Neural progenitor cell (in vitro differentiated cells): ENCODE data around the gene ALDH1B1. TPM values are rescaled to one million over a fixed set of nuclear protein-coding genes. Genes with fewer than 3 reads are reported as not detected.

Source experiments
- DNase-seq: peaks from one replicate; pipeline ENCODE4 v3.0.0-alpha.2; 2016; ENCODE audit warnings: low spot score
- H2AFZ ChIP-seq: fragments of 200-600 bp; sonication (generic); replicated peaks from 2 replicates; pipeline ENCODE4 v1.6.1; 2016; ENCODE audit warnings: antibody characterized with exemption
- H3F3A ChIP-seq: fragments of 200-600 bp; sonication (generic); 2 replicates; pipeline ENCODE4 v1.6.1; 2016; ENCODE audit warnings: antibody characterized with exemption, low read depth
- H3K27ac ChIP-seq: fragments of 200-600 bp; sonication (generic); 2 replicates; pipeline ENCODE4 v1.5.1; 2016; ENCODE audit warnings: mild to moderate bottlenecking
- H3K27me3 ChIP-seq: fragments of 200-600 bp; sonication (generic); 2 replicates; pipeline ENCODE4 v1.6.1; 2016; ENCODE audit warnings: mild to moderate bottlenecking, moderate library complexity
- H3K36me3 ChIP-seq: fragments of 200-600 bp; sonication (generic); 2 replicates; pipeline ENCODE4 v1.5.1; 2016
- H3K4me1 ChIP-seq: fragments of 200-600 bp; sonication (generic); 2 replicates; pipeline ENCODE4 v1.6.1; 2016; ENCODE audit warnings: mixed run types
- H3K4me2 ChIP-seq: fragments of 200-600 bp; sonication (generic); 2 replicates; pipeline ENCODE4 v1.6.1; 2016
- H3K4me3 ChIP-seq: fragments of 200-600 bp; sonication (generic); 2 replicates; pipeline ENCODE4 v1.5.1; 2016
- H3K79me2 ChIP-seq: fragments of 200-600 bp; sonication (generic); 2 replicates; pipeline ENCODE4 v1.6.1; 2016; ENCODE audit warnings: low read depth
- H3K9ac ChIP-seq: fragments of 200-600 bp; sonication (generic); 2 replicates; pipeline ENCODE4 v1.6.1; 2016
- H3K9me3 ChIP-seq: fragments of 200-600 bp; sonication (generic); 2 replicates; pipeline ENCODE4 v1.5.1; 2016; ENCODE audit warnings: low read depth
- H4K20me1 ChIP-seq: fragments of 200-600 bp; sonication (generic); 2 replicates; pipeline ENCODE4 v1.6.1; 2016; ENCODE audit warnings: low read depth
- H3K27ac Mint-ChIP-seq: 3 replicates; pipeline ENCODE4 v1.8.0; 2021; ENCODE audit warnings: mixed read lengths
- H3K27me3 Mint-ChIP-seq: 2 replicates; pipeline ENCODE4 v1.8.0; 2022; ENCODE audit warnings: low read depth, mild to moderate bottlenecking, inconsistent platforms, moderate library complexity, mixed read lengths; ENCODE audit not compliant: insufficient read depth
- H3K36me3 Mint-ChIP-seq: 3 replicates; pipeline ENCODE4 v1.8.0; 2021; ENCODE audit warnings: mixed read lengths
- H3K4me1 Mint-ChIP-seq: 3 replicates; pipeline ENCODE4 v1.8.0; 2021; ENCODE audit warnings: mixed read lengths
- H3K4me3 Mint-ChIP-seq: 3 replicates; pipeline ENCODE4 v1.8.0; 2021; ENCODE audit warnings: mild to moderate bottlenecking, moderate library complexity, mixed read lengths
- H3K9me3 Mint-ChIP-seq: 3 replicates; pipeline ENCODE4 v1.8.0; 2020; ENCODE audit warnings: mixed read lengths
- CTCF ChIP-seq: fragments of 200-600 bp; sonication (generic); IDR thresholded peaks from 2 replicates; pipeline ENCODE4 v1.5.1; 2017; ENCODE audit warnings: antibody characterized with exemption, mild to moderate bottlenecking
- EZH2 ChIP-seq: fragments of 200-600 bp; sonication (generic); IDR thresholded peaks from 2 replicates; pipeline ENCODE4 v1.6.1; 2017; ENCODE audit warnings: antibody characterized with exemption, mild to moderate bottlenecking, moderate library complexity
- EZH2phosphoT487 ChIP-seq: fragments of 200-600 bp; sonication (generic); IDR thresholded peaks from 2 replicates; pipeline ENCODE4 v1.6.1; 2017; ENCODE audit warnings: antibody characterized with exemption
- total RNA-seq: library from RNA; depleted of rRNA; stranded (reverse); fragments of >200 nt; gene quantifications from 2 replicates; pipeline ENCODE4 v1.2.3, GENCODE V29; 2015; ENCODE audit warnings: low replicate concordance

Gene ALDH1B1
- total RNA-seq, 1 donor from 2014 or later = 32.9 TPM

GRCh38 chr9:38352530-38353328 is 39.8 kb upstream of the ALDH1B1 start:
- no peaks in the 10 kb centered on the region for H3K36me3 Mint-ChIP-seq
- H3K4me3 Mint-ChIP-seq = no peak overlapping the region
- peaks cover 2% of the 10 kb centered on the region for H3K9me3 Mint-ChIP-seq
- DNase-seq = no peak
- peaks cover 21% of the 10 kb centered on the region for H3K4me1 ChIP-seq
- peaks cover 8% of the 10 kb centered on the region for H3K27me3 Mint-ChIP-seq
- H3K9me3 ChIP-seq = no peaks in the 10 kb centered on the region
- no peak for TF ChIP-seq EZH2phosphoT487
- no peak for TF ChIP-seq CTCF
- TF ChIP-seq EZH2 = no peak
- no peak overlapping the region for H3K9ac ChIP-seq
- H3K79me2 ChIP-seq = no peaks in the 10 kb centered on the region
- no peak overlapping the region for H2AFZ ChIP-seq
- H3K4me1 Mint-ChIP-seq = peaks cover 18% of the 10 kb centered on the region
- H3K4me3 ChIP-seq = no peak overlapping the region
- no peaks in the 10 kb centered on the region for H4K20me1 ChIP-seq
- H3K27me3 ChIP-seq = peaks cover 8% of the 10 kb centered on the region
- H3K27ac ChIP-seq = no peak overlapping the region
- no peaks in the 10 kb centered on the region for H3K36me3 ChIP-seq
- H3F3A ChIP-seq = no peaks in the 10 kb centered on the region
- H3K27ac Mint-ChIP-seq = no peak overlapping the region
- H3K4me2 ChIP-seq = no peak overlapping the region

DNA sequence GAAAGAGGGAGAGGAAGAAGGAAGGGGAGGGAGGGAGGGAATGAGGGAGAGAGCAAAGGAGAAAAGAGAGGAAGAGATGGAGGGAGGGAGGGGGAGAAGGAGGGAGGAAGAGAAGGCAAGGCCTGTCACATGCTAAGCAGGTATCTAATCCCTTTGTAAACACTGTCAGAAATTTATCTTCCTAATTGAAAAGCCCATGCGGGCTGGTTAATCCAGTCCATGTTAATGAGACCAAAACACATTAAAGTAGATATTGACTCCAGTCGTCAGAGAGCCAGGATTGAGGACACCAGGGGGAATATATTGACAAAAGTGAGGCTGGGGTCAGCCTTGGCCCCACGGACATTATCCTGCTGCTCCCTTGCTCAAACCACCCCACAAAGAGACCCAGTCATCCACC is 37.4 kb upstream of the ALDH1B1 start:
- Mint-ChIP-seq H3K4me1 (peaks cover 35% of the 10 kb centered on the region), H3K27me3 (peaks cover 10% of the 10 kb centered on the region), H3K9me3 (no peaks in the 10 kb centered on the region), H3K36me3 (no peaks in the 10 kb centered on the region), H3K27ac (no peak overlapping the region), H3K4me3 (no peak overlapping the region)
- no peak for TF ChIP-seq EZH2
- no peak for TF ChIP-seq CTCF
- no peak for TF ChIP-seq EZH2phosphoT487
- no peak for DNase-seq
- H3K4me1 ChIP-seq = peaks cover 21% of the 10 kb centered on the region
- no peak overlapping the region for H3K27ac ChIP-seq
- H3K9ac ChIP-seq = no peak overlapping the region
- H3K9me3 ChIP-seq = no peaks in the 10 kb centered on the region
- no peak overlapping the region for H3K4me3 ChIP-seq
- no peaks in the 10 kb centered on the region for H3F3A ChIP-seq
- H3K4me2 ChIP-seq = no peak overlapping the region
- no peaks in the 10 kb centered on the region for H3K79me2 ChIP-seq
- H3K27me3 ChIP-seq = peaks cover 8% of the 10 kb centered on the region
- no peaks in the 10 kb centered on the region for H4K20me1 ChIP-seq
- no peaks in the 10 kb centered on the region for H3K36me3 ChIP-seq
- H2AFZ ChIP-seq = peak overlapping the region; percentile 24

DNA sequence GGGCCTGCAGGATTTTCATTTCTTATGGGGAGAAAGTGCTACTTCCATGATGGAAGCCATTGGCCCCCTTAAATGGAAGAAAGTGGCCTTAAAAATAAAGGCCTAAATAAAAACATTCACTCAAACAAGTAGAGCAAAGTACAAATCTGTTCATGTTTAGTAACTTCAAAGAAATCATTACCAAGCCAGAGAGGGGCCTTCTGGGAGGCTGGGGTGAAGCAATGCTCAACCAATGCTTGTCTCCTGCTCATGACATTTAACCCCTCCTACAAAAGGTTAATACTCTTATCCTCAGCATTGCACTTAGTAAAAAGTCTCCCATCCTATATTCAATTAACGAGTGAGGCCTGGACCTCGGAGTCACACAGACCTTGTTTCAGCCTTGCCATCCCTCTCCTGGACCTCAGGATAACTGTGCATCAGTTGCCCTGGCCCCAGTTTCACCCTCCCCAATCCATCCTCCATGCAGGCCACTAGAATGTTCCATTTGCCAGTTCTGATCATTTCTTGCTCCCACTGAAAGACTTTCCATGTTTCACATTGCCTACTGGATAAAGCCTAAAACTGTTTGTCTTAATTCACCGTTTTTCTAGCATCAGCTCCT is 36.9 kb upstream of the ALDH1B1 start:
- H3K4me1 Mint-ChIP-seq = peaks cover 40% of the 10 kb centered on the region
- H3K36me3 Mint-ChIP-seq = no peaks in the 10 kb centered on the region

GRCh38 chr9:38356851-38357250 is 35.7 kb upstream of the ALDH1B1 start:
- Mint-ChIP-seq H3K27me3 (peaks cover 11% of the 10 kb centered on the region), H3K4me1 (peaks cover 52% of the 10 kb centered on the region), H3K4me3 (no peak overlapping the region), H3K9me3 (no peaks in the 10 kb centered on the region), H3K36me3 (no peaks in the 10 kb centered on the region), H3K27ac (no peak overlapping the region)
- DNase-seq = no peak
- Histone ChIP-seq H2AFZ (no peak overlapping the region), H3K4me1 (peaks cover 32% of the 10 kb centered on the region), H3F3A (no peaks in the 10 kb centered on the region), H3K9me3 (no peaks in the 10 kb centered on the region), H3K36me3 (no peaks in the 10 kb centered on the region), H3K4me3 (no peak overlapping the region), H3K27me3 (peaks cover 2% of the 10 kb centered on the region), H4K20me1 (no peaks in the 10 kb centered on the region), H3K9ac (no peak overlapping the region), H3K4me2 (no peak overlapping the region), H3K79me2 (no peaks in the 10 kb centered on the region), H3K27ac (no peak overlapping the region)
- TF ChIP-seq CTCF (no peak), EZH2 (no peak), EZH2phosphoT487 (no peak)

More for the DNA sequence above, 36.9 kb upstream of the ALDH1B1 start:
- no peaks in the 10 kb centered on the region for H4K20me1 ChIP-seq
- Mint-ChIP-seq H3K9me3 (no peaks in the 10 kb centered on the region), H3K4me3 (no peak overlapping the region), H3K27ac (no peak overlapping the region), H3K27me3 (peaks cover 13% of the 10 kb centered on the region)
- H3K4me3 ChIP-seq = no peak overlapping the region
- H3K79me2 ChIP-seq = no peaks in the 10 kb centered on the region
- peaks cover 8% of the 10 kb centered on the region for H3K27me3 ChIP-seq
- no peak overlapping the region for H3K4me2 ChIP-seq
- H3K27ac ChIP-seq = no peak overlapping the region
- H3K36me3 ChIP-seq = no peaks in the 10 kb centered on the region
- no peaks in the 10 kb centered on the region for H3K9me3 ChIP-seq
- no peaks in the 10 kb centered on the region for H3F3A ChIP-seq
- no peak overlapping the region for H3K9ac ChIP-seq
- H3K4me1 ChIP-seq = peaks cover 21% of the 10 kb centered on the region
- no peak overlapping the region for H2AFZ ChIP-seq
- DNase-seq = no peak
- TF ChIP-seq EZH2phosphoT487 = no peak
